22Rv1 (cell line): ENCODE measurements around the gene PCGF2.

Experiments used
- ZFX ChIP-seq: fragments of 450-650 bp; IDR thresholded peaks from 2 replicates; pipeline ENCODE4 v1.6.1; 2017; ENCODE audit warnings: antibody characterized with exemption, borderline replicate concordance
- TF ChIP-seq, protein P1 (sequence below): fragments of 450-650 bp; IDR thresholded peaks from 2 replicates; pipeline ENCODE4 v1.5.1; 2017; ENCODE audit warnings: mild to moderate bottlenecking

DNA sequence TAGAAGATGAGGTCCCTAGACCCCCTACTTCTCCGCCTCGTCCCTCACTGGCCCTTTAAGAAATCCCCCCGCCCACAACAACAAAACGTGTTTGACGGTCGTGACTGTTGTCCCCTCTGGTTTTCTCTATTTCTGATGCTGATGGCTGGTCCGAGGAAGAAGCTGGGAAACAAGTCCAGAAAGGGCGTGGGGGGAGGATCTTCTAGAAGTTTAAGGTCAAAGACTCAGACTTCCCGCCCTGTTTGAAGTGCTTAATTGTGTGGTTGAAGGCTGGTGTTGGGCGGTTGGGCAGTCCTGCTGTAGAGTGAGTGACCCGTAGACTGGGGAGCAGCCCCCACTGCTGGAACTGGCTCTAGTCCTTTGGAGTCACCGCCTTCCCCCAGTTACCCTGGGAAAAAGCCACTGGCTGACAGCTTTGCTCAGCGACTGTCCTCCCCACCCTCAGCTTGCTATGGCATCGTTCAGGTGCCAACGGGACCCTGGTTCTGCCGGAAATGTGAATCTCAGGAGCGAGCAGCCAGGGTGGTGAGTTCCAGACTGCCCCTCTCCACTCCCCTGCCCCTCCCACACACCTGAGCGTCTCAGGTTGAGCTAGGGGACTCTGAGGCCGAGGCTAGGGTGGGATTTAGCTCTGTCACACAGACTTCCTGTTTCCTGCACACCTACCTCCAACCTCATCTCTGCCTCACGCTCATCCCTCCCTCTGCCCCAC, 41.5 kb downstream of the PCGF2 start:
- TF ChIP-seq, protein P1, sequence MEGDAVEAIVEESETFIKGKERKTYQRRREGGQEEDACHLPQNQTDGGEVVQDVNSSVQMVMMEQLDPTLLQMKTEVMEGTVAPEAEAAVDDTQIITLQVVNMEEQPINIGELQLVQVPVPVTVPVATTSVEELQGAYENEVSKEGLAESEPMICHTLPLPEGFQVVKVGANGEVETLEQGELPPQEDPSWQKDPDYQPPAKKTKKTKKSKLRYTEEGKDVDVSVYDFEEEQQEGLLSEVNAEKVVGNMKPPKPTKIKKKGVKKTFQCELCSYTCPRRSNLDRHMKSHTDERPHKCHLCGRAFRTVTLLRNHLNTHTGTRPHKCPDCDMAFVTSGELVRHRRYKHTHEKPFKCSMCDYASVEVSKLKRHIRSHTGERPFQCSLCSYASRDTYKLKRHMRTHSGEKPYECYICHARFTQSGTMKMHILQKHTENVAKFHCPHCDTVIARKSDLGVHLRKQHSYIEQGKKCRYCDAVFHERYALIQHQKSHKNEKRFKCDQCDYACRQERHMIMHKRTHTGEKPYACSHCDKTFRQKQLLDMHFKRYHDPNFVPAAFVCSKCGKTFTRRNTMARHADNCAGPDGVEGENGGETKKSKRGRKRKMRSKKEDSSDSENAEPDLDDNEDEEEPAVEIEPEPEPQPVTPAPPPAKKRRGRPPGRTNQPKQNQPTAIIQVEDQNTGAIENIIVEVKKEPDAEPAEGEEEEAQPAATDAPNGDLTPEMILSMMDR, result no peak
- no peak for TF ChIP-seq ZFX
